ENCODE data around the gene GAS7. TPM values are rescaled to one million over a fixed set of nuclear protein-coding genes. Genes with fewer than 3 reads are reported as not detected.

GAS7 gene
- total and polyA plus RNA-seq, 3 experiments from 2014 or later = 1.9 to 4.4 (median 3.3) TPM

DNA sequence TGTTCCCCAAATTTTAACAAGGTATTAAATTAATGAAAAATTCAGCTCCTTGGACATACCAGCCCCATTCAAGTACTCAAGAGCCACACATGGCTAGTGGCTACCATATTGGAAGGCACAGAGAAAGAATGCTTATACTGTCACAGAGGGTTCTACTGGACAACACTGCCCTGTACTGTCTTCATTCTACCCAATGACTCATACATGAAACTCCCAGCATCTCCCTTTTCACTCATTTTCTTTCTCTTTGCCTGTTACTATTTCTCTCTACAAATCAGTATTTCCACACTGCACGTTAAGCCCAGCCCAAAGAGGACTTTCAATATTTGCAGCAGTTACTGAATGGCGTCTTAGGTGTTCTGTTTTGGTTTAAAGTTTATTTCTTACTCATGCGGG, 221.2 kb downstream of the GAS7 start:
- ChIA-PET POLR2A (no interaction called here), CTCF (interaction anchor here (1.0 kb wide), 1 partner anchor 10 kb away, joined by 3 read pairs; no protein-coding TSS in a partner anchor)
- no peaks in the 10 kb centered on the region for H3K9me3 Mint-ChIP-seq
- Histone ChIP-seq H3K27ac (ENCODE audit: low read depth, low read length) (no peak overlapping the region), H3K9me3 (ENCODE audit: low read length) (no peaks in the 10 kb centered on the region), H3K4me1 (ENCODE audit: insufficient read depth, low read length) (no peaks in the 10 kb centered on the region), H3K36me3 (ENCODE audit: insufficient read depth, low read length) (no peaks in the 10 kb centered on the region), H3K27me3 (ENCODE audit: insufficient read depth, low read length, poor library complexity, severe bottlenecking) (no peaks in the 10 kb centered on the region), H3K4me3 (ENCODE audit: low read length) (no peak overlapping the region)
- H3K4me1 Mint-ChIP-seq = no peaks in the 10 kb centered on the region
- peaks cover 0 to 2% (median 0%) of the 10 kb centered on the region in 3 donors for H3K36me3 Mint-ChIP-seq
- peak overlapping the region in 1 of 8 donors; percentile 59 for H3K27ac Mint-ChIP-seq
- DNase-seq = no peak
- H3K4me3 Mint-ChIP-seq = no peak overlapping the region
- H3K27me3 Mint-ChIP-seq = no peaks in the 10 kb centered on the region

DNA sequence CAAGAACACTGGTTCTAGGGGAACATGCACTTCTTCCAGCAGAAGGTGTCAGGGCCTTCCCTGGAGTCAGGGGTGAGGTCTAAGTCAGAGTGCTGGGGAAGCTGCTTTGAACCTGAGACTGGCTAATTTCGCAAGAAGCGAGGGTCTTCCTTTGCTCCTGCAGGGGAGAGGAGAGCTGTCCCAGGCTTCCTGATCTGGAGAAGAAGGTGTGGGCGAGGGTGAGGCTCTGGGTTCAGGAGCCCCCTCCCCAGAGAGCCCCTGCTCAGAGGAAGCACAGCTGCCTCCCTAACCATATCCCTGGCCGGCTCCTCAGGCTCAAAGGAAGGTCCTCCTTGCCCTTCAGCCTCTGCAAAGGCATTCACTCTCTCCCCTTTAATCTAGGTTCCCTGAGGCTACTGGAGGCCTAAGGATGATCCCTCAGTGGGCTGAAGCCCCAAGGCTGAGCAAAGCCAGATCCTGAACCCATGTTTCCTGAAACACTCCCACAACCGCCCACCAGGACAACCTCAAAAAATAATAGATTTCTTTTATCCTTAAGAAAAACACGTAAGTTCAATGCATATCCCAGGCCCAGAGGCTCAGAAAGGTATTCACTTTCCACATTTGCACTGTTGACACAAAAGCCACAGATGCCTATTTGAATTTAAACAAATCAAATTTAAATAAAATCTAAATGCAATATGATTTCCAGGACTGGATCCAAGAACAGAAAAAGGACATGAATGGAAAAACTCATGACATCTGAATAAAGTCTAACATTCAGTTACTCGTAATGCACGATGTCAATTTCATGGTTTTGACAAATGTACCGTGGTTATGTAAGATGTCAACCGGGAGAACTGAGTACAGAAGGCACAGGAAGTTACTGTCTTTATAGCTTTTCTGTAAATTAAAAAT, 221.9 kb downstream of the GAS7 start:
- peak overlapping the region in 1 of 8 donors; percentile 65 for H3K27ac Mint-ChIP-seq
- Histone ChIP-seq H3K36me3 (ENCODE audit: insufficient read depth, low read length) (no peaks in the 10 kb centered on the region), H3K27me3 (ENCODE audit: insufficient read depth, low read length, poor library complexity, severe bottlenecking) (no peaks in the 10 kb centered on the region), H3K27ac (ENCODE audit: low read depth, low read length) (no peak overlapping the region), H3K4me3 (ENCODE audit: low read length) (no peak overlapping the region), H3K9me3 (ENCODE audit: low read length) (no peaks in the 10 kb centered on the region), H3K4me1 (ENCODE audit: insufficient read depth, low read length) (no peaks in the 10 kb centered on the region)
- H3K4me3 Mint-ChIP-seq = no peak overlapping the region
- peaks cover 0 to 2% (median 0%) of the 10 kb centered on the region in 3 donors for H3K36me3 Mint-ChIP-seq
- no peaks in the 10 kb centered on the region for H3K4me1 Mint-ChIP-seq
- no peaks in the 10 kb centered on the region for H3K27me3 Mint-ChIP-seq
- ChIA-PET CTCF (interaction anchor here (1.0 kb wide), 1 partner anchor 11 kb away, joined by 3 read pairs; no protein-coding TSS in a partner anchor), POLR2A (no interaction called here)
- H3K9me3 Mint-ChIP-seq = no peaks in the 10 kb centered on the region
- no peak for DNase-seq

DNA sequence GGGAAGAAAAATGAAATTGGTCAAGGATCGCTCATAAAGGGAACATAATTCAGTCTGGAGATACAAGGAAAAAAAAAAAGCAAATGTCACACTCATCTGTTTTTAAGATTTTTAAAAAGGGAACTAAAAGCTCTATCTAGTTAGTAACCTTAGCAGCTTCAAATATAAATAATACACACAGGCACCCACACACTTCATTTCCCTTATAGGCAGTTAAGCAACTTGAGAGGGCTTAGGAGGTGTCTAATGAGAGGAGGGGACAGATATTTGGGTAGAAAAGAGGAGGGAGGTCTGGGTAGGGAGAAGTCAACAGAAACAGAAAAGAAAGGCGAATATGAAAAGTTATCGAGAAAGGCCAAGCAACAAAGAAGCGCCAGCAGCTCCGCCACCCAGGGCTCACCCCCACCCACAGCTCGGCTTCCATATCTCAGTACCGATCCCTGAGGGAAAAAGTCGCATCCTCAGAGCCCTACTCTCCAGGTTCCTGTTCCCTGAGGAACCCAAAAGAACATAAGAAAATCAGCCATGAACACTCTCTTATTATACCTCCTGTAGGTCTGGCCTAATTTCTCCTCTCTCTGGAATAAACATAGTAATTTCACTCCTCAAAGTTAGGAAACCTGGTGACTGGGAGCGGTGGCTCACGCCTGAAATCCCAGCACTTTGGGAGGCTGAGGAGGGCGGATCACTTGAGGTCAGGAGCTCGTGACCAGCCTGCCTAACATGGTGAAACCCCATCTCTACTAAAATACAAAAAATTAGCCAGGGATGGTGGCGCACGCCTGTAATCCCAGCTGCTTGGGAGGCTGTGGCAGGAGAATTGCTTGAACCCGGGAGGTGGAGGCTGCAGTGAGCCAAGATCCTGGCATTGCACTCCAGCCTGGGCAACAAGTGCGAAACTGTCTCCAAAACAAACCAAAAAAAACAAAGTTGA, 223.7 kb downstream of the GAS7 start:
- Mint-ChIP-seq H3K36me3 (peaks cover 0 to 2% (median 0%) of the 10 kb centered on the region in 3 donors), H3K27me3 (peaks cover 0 to 1% of the 10 kb centered on the region in 2 donors), H3K4me1 (no peaks in the 10 kb centered on the region), H3K4me3 (no peak overlapping the region), H3K27ac (peak overlapping the region in 1 of 8 donors; percentile 61), H3K9me3 (no peaks in the 10 kb centered on the region)
- H3K4me1 ChIP-seq (ENCODE audit: insufficient read depth, low read length) = no peaks in the 10 kb centered on the region
- no peak for DNase-seq
- H3K27me3 ChIP-seq (ENCODE audit: insufficient read depth, low read length, poor library complexity, severe bottlenecking) = no peaks in the 10 kb centered on the region
- H3K9me3 ChIP-seq (ENCODE audit: low read length) = no peaks in the 10 kb centered on the region
- H3K36me3 ChIP-seq (ENCODE audit: insufficient read depth, low read length) = no peaks in the 10 kb centered on the region
- POLR2A ChIA-PET = no interaction called here
- no peak overlapping the region for H3K4me3 ChIP-seq (ENCODE audit: low read length)
- no peak overlapping the region for H3K27ac ChIP-seq (ENCODE audit: low read depth, low read length)
- CTCF ChIA-PET = no interaction called here

DNA sequence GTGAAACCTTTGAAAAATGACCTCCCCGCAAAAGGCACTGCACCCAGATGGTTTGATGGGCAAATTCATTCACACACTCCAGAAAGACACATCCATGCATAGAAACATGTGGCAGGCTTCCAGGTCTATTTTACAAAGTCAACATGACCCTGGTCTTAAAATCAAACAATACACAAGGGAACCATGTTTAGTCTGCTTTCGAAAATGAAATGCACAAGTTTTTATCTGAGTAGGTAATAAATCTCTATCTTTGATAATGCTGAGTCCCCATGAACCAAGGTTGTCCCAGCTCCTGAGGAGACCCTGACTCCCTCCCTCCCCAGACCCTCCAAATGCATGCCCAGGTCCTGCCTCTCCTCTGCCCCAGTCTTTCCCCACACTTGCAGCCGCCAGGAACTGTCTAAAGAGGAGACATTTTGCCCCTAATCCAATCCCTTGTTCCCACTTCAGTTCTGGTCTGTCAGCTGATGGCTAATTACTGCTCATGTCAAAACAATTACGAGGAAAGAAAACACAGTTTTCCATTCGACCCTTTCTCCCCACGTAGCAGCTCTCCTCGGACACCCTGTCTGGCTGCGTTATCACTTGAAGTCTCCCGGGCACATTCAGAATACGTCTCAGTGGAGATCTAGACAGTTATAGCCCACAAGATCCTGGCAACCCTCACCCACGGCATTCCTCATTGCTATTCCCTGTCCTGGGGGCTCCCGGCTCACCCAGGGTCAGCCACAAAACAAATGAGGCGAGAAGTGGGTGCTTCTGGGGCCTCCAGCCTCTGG, 224.5 kb downstream of the GAS7 start:
- Histone ChIP-seq H3K27ac (ENCODE audit: low read depth, low read length) (no peak overlapping the region), H3K9me3 (ENCODE audit: low read length) (no peaks in the 10 kb centered on the region), H3K4me3 (ENCODE audit: low read length) (no peak overlapping the region), H3K36me3 (ENCODE audit: insufficient read depth, low read length) (no peaks in the 10 kb centered on the region), H3K4me1 (ENCODE audit: insufficient read depth, low read length) (no peaks in the 10 kb centered on the region), H3K27me3 (ENCODE audit: insufficient read depth, low read length, poor library complexity, severe bottlenecking) (no peaks in the 10 kb centered on the region)
- H3K36me3 Mint-ChIP-seq = peaks cover 0 to 2% (median 0%) of the 10 kb centered on the region in 3 donors
- no peak overlapping the region for H3K4me3 Mint-ChIP-seq
- ChIA-PET POLR2A (no interaction called here), CTCF (no interaction called here)
- H3K27ac Mint-ChIP-seq = peak overlapping the region in 2 of 8 donors; percentile 2 to 29
- DNase-seq = no peak
- H3K27me3 Mint-ChIP-seq = peaks cover 0 to 1% of the 10 kb centered on the region in 2 donors
- peaks cover 0 to 2% (median 0%) of the 10 kb centered on the region in 3 donors for H3K4me1 Mint-ChIP-seq
- H3K9me3 Mint-ChIP-seq = no peaks in the 10 kb centered on the region

DNA sequence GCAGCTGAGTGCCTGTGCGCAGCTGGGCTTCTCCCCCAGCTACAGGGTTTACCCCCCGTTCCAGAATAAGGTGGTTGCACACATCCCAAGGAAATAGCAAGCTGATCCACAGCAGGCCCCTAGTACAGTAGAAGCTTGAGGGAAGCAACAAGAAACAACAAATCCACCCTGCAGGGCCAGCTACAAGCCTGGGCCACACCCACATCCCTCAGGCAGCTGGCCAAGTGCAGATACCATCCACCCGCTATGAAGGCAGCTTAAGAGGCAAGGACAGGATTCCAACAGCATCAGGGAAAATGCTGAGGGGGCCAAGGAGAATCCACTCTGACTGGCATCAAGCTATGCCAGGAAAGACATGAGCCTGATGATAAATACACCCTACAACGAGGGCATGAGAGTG, 226.4 kb downstream of the GAS7 start:
- peaks cover 0 to 2% (median 0%) of the 10 kb centered on the region in 3 donors for H3K4me1 Mint-ChIP-seq

DNA sequence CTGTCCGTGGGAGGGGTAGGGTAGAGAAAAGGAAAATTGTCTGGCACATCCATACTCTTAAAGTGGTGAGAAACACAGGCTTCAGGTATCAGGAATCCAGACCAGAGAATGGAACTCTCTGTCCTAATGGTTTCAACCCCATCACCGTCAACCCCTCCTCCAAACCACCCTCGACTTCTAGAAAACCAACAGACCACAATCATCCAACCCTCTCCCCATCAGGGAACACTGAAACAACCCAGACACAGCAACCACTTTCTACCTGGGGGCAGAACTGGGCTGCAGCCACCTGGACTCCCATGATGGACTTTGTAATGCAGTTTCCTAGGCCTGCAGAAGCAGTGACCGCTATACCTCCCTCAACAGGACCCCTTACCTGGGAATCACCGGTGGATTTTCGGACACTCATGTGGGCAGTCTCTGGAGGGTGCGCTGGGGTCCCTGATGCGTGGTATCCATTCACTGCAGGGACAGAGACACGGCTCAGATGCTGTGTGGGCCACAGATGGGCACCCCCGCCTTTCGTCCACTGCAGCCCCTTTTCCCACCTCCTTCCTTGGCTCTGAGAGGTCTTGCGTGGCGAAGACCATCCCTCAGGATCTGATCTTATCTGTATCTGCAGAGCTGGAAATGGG, 229.0 kb downstream of the GAS7 start:
- no peak overlapping the region for H3K4me3 Mint-ChIP-seq
- H3K9me3 Mint-ChIP-seq = no peaks in the 10 kb centered on the region
- Histone ChIP-seq H3K9me3 (ENCODE audit: low read length) (no peaks in the 10 kb centered on the region), H3K27me3 (ENCODE audit: insufficient read depth, low read length, poor library complexity, severe bottlenecking) (no peaks in the 10 kb centered on the region), H3K27ac (ENCODE audit: low read depth, low read length) (no peak overlapping the region), H3K4me3 (ENCODE audit: low read length) (no peak overlapping the region), H3K4me1 (ENCODE audit: insufficient read depth, low read length) (no peaks in the 10 kb centered on the region), H3K36me3 (ENCODE audit: insufficient read depth, low read length) (no peaks in the 10 kb centered on the region)
- ChIA-PET CTCF (no interaction called here), POLR2A (no interaction called here)
- H3K27me3 Mint-ChIP-seq = peaks cover 0 to 1% of the 10 kb centered on the region in 2 donors
- peak overlapping the region in 1 of 8 donors; percentile 8 for H3K27ac Mint-ChIP-seq
- DNase-seq = no peak
- peaks cover 0 to 2% (median 0%) of the 10 kb centered on the region in 3 donors for H3K36me3 Mint-ChIP-seq
- H3K4me1 Mint-ChIP-seq = peaks cover 0 to 2% (median 0%) of the 10 kb centered on the region in 3 donors

More for the DNA sequence above, 226.4 kb downstream of the GAS7 start:
- ChIA-PET CTCF (interaction anchor here (1.2 kb wide), 1 partner anchor 16 kb away, joined by 3 read pairs; no protein-coding TSS in a partner anchor), POLR2A (no interaction called here)
- Mint-ChIP-seq H3K9me3 (no peaks in the 10 kb centered on the region), H3K4me3 (no peak overlapping the region), H3K27ac (peak overlapping the region in 1 of 8 donors; percentile 58), H3K36me3 (peaks cover 0 to 2% (median 0%) of the 10 kb centered on the region in 3 donors), H3K27me3 (peaks cover 0 to 1% of the 10 kb centered on the region in 2 donors)
- no peak for DNase-seq
- H3K36me3 ChIP-seq (ENCODE audit: insufficient read depth, low read length) = no peaks in the 10 kb centered on the region
- no peaks in the 10 kb centered on the region for H3K9me3 ChIP-seq (ENCODE audit: low read length)
- no peaks in the 10 kb centered on the region for H3K4me1 ChIP-seq (ENCODE audit: insufficient read depth, low read length)
- no peak overlapping the region for H3K27ac ChIP-seq (ENCODE audit: low read depth, low read length)
- no peaks in the 10 kb centered on the region for H3K27me3 ChIP-seq (ENCODE audit: insufficient read depth, low read length, poor library complexity, severe bottlenecking)
- H3K4me3 ChIP-seq (ENCODE audit: low read length) = no peak overlapping the region

DNA sequence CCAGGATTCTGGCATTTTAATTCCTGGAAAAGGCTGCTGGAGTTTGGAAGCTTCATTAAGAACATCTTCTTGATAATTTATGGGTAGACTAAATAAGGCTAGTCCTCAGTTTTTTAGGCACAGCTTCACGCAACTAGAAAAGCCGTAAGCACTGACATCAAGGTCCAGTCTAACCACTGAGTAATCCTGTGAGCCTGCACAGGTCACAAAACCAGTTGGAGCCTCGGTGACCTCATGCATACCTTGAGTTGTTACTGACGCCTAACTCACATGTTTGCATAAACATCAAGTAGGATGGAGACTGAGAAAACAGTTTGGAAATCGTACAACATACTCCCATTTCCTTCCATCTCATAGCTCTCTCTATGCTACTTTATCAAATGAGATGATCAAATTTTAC, 229.5 kb downstream of the GAS7 start:
- Mint-ChIP-seq H3K4me1 (peaks cover 0 to 2% (median 0%) of the 10 kb centered on the region in 3 donors), H3K4me3 (peak overlapping the region in 1 of 7 donors; percentile 33), H3K9me3 (no peaks in the 10 kb centered on the region), H3K27ac (no peak overlapping the region), H3K36me3 (no peaks in the 10 kb centered on the region), H3K27me3 (peaks cover 0 to 1% of the 10 kb centered on the region in 2 donors)
- Histone ChIP-seq H3K4me3 (ENCODE audit: low read length) (no peak overlapping the region), H3K27ac (ENCODE audit: low read depth, low read length) (no peak overlapping the region), H3K4me1 (ENCODE audit: insufficient read depth, low read length) (no peaks in the 10 kb centered on the region), H3K27me3 (ENCODE audit: insufficient read depth, low read length, poor library complexity, severe bottlenecking) (no peaks in the 10 kb centered on the region), H3K36me3 (ENCODE audit: insufficient read depth, low read length) (no peaks in the 10 kb centered on the region), H3K9me3 (ENCODE audit: low read length) (no peaks in the 10 kb centered on the region)
- DNase-seq = no peak
- ChIA-PET CTCF (no interaction called here), POLR2A (no interaction called here)

Measured in CD8-positive, alpha-beta memory T cell (primary cell).